ENCODE results near the gene IBTK. TPM values are rescaled to one million over a fixed set of nuclear protein-coding genes. Genes with fewer than 3 reads are reported as not detected.

IBTK gene
- total and polyA plus RNA-seq, 2 of the 4 experiments (the other 2 are of a cell fraction): 9.7 to 45.0 TPM

DNA sequence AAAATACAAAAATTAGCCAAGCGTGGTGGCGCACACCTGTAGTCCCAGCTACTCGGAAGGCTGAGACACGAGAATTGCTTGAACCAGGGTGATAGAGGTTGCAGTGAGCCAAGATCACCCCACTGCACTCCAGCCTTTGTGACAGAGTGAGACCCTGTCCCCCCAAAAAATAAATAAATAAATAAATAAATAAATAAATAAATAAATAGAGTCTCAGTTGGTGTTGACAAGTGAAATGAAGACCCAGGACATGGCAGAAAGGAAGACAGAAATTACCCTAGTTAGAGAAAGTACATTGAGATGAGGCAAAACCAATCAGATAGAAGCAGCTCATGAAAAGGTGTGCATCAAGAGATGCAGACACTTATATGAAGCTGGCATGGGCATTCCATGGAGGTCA lies 105.0 kb downstream of the IBTK start:
- CTCF ChIA-PET: no interaction called here
- no peak overlapping the region for H3K4me3 ChIP-seq (ENCODE audit: insufficient read depth, low read depth, low read length)
- H3K9me3 ChIP-seq (ENCODE audit: control insufficient read depth, insufficient read depth, low read length): no peaks in the 10 kb centered on the region
- no peaks in the 10 kb centered on the region for H3K79me1 ChIP-seq (ENCODE audit: low read depth in 1 of 2, low read length in 2 of 2)
- H4K8ac ChIP-seq (ENCODE audit: low read depth in 2 of 2, low read length in 2 of 2): no peak overlapping the region
- H4K5ac ChIP-seq (ENCODE audit: low read depth, low read length): no peak overlapping the region
- H3K14ac ChIP-seq (replicated peaks; ENCODE audit: low read depth, low read length): no peak overlapping the region
- intact Hi-C loops (cut with micrococcal nuclease): no loop called here
- peaks cover 4% of the 10 kb centered on the region for H3K9me1 ChIP-seq (ENCODE audit: insufficient read depth, low read length)
- dilution Hi-C loops (cut with HindIII; ENCODE audit: low sequenced_read_pairs, unreplicated experiment): no loop called here
- no peak overlapping the region for H3K27ac ChIP-seq (ENCODE audit: insufficient read depth, low read length)
- in situ Hi-C loops (cut with MboI; ENCODE audit: low sequenced_read_pairs): no loop called here
- no peak overlapping the region for H2BK120ac ChIP-seq (ENCODE audit: low read depth, low read length)
- no CpG with 5 or more reads among the region's 4 CpGs for WGBS, 2 experiments (ENCODE audit: extremely low coverage in 2 of 2, insufficient read length in 1 of 2)
- no peak overlapping the region for H3K18ac ChIP-seq (ENCODE audit: low read depth, low read length)
- no peak for TF ChIP-seq BHLHE40 (IDR thresholded peaks at IDR 0.05; ENCODE audit: low read depth, low read length)
- no peak for TF ChIP-seq MAZ (IDR thresholded peaks at IDR 0.05; ENCODE audit: borderline replicate concordance, low read depth, low read length)
- no peak for TF ChIP-seq POLR2A (IDR thresholded peaks at IDR 0.05; ENCODE audit: low read depth, low read length)
- no peak for TF ChIP-seq MAFK (IDR thresholded peaks at IDR 0.05; ENCODE audit: low read depth, low read length)
- TF ChIP-seq USF2 (IDR thresholded peaks at IDR 0.05; ENCODE audit: low read depth, low read length): no peak
- no peak for TF ChIP-seq RFX5 (IDR thresholded peaks at IDR 0.05; ENCODE audit: low read depth, low read length)
- TF ChIP-seq, protein P1, sequence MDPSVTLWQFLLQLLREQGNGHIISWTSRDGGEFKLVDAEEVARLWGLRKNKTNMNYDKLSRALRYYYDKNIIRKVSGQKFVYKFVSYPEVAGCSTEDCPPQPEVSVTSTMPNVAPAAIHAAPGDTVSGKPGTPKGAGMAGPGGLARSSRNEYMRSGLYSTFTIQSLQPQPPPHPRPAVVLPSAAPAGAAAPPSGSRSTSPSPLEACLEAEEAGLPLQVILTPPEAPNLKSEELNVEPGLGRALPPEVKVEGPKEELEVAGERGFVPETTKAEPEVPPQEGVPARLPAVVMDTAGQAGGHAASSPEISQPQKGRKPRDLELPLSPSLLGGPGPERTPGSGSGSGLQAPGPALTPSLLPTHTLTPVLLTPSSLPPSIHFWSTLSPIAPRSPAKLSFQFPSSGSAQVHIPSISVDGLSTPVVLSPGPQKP (IDR thresholded peaks at IDR 0.05; ENCODE audit: borderline replicate concordance, low read depth, low read length): no peak
- TF ChIP-seq NFE2L2 (IDR thresholded peaks at IDR 0.05; ENCODE audit: low read depth, low read length): no peak
- H3K56ac ChIP-seq (ENCODE audit: extremely low read depth, insufficient read depth, low read length): no peak overlapping the region
- H2BK20ac ChIP-seq (ENCODE audit: low read depth, low read length): no peak overlapping the region
- H2BK5ac ChIP-seq (ENCODE audit: low read depth, low read length, poor library complexity, severe bottlenecking): no peak overlapping the region
- H4K20me1 ChIP-seq (ENCODE audit: insufficient read depth, low read length): 0 out of 2 replicates have a peak, but pooled peaks cover 4% of the 10 kb centered on the region
- no peaks in the 10 kb centered on the region for H3K27me3 ChIP-seq (ENCODE audit: control insufficient read depth, insufficient read depth, low read length)
- no peak overlapping the region for H3K23ac ChIP-seq (ENCODE audit: low read depth, low read length)
- POLR2A ChIA-PET (ENCODE audit: unreplicated experiment): no interaction called here
- H3K36me3 ChIP-seq (ENCODE audit: control insufficient read depth, insufficient read depth, low read length): no peaks in the 10 kb centered on the region
- no peak overlapping the region for H3K4me2 ChIP-seq (ENCODE audit: low read depth, low read length)
- no peak overlapping the region for H3K9ac ChIP-seq (ENCODE audit: low read depth, low read length)
- no peak overlapping the region for H2AFZ ChIP-seq (replicated peaks; ENCODE audit: low read length, poor library complexity)
- no peak overlapping the region for H3K4ac ChIP-seq (ENCODE audit: low read depth, low read length)
- peaks cover 3% of the 10 kb centered on the region for H3K4me1 ChIP-seq (ENCODE audit: control insufficient read depth, insufficient read depth, low read length)
- ATAC-seq (ENCODE audit: low read depth): no peak
- DNase-seq: no peak
- H2AK5ac ChIP-seq (ENCODE audit: low read depth, low read length): no peak overlapping the region
- no peak overlapping the region for H4K91ac ChIP-seq (ENCODE audit: insufficient read depth, low read depth, low read length)
- no peak overlapping the region for H2AK9ac ChIP-seq (replicated peaks; ENCODE audit: low read depth, low read length, poor library complexity)
- no peak overlapping the region for H2BK15ac ChIP-seq (ENCODE audit: low read depth, low read length)
- no TSS peak for BruUV-seq (replicated peaks)

Data from IMR-90 (cell line).